SK-N-SH treated with all-trans-retinoic acid at 6 μM for 48 hours (cell line): ENCODE results near the gene ARMH3.

Experiments used
- ARNTL ChIP-seq: fragments of 450-650 bp; formaldehyde crosslinking; IDR thresholded peaks from 2 replicates; pipeline ENCODE4 v1.5.0; 2020; ENCODE audit warnings: low read depth, mild to moderate bottlenecking, moderate library complexity, borderline replicate concordance
- SNAI2 ChIP-seq: fragments of 250-450 bp; sonication (Bioruptor Pico); IDR thresholded peaks from 2 replicates; pipeline ENCODE4 v1.5.0; 2020; ENCODE audit warnings: mild to moderate bottlenecking, moderate library complexity
- TCF4 ChIP-seq: fragments of 250-450 bp; sonication (Bioruptor Pico); IDR thresholded peaks from 2 replicates; pipeline ENCODE4 v1.8.0; 2021; ENCODE audit warnings: mild to moderate bottlenecking, moderate library complexity, borderline replicate concordance
- ZNF8 ChIP-seq: fragments of 450-650 bp; formaldehyde crosslinking; IDR thresholded peaks from 2 replicates; pipeline ENCODE4 v1.5.0; 2020; ENCODE audit warnings: mild to moderate bottlenecking, moderate library complexity
- TF ChIP-seq, protein P1 (sequence below): fragments of 250-450 bp; sonication (Bioruptor Pico); IDR thresholded peaks from 2 replicates; pipeline ENCODE4 v1.5.0; 2020; ENCODE audit warnings: mild to moderate bottlenecking, moderate library complexity

DNA sequence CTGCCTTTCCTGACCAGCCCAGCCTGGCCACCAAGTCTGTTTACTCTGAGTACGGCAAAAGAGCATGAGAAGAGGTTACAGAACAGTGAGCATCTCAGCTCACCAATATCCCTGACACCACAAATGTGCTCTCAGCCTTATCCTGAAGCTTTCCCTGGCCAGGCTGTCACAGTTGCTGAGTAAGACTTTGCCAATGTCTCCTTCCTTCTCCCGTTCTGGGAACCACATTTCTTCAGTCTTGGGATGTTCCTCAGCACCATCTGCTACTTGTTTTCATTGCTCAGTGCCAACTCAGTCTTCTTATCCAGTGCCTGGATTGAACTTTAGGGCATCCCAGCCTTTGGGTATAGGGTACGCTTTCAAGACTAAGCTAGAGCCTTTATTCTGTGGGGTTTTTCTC, 205.2 kb downstream of the ARMH3 start:
- TF ChIP-seq, protein P1, sequence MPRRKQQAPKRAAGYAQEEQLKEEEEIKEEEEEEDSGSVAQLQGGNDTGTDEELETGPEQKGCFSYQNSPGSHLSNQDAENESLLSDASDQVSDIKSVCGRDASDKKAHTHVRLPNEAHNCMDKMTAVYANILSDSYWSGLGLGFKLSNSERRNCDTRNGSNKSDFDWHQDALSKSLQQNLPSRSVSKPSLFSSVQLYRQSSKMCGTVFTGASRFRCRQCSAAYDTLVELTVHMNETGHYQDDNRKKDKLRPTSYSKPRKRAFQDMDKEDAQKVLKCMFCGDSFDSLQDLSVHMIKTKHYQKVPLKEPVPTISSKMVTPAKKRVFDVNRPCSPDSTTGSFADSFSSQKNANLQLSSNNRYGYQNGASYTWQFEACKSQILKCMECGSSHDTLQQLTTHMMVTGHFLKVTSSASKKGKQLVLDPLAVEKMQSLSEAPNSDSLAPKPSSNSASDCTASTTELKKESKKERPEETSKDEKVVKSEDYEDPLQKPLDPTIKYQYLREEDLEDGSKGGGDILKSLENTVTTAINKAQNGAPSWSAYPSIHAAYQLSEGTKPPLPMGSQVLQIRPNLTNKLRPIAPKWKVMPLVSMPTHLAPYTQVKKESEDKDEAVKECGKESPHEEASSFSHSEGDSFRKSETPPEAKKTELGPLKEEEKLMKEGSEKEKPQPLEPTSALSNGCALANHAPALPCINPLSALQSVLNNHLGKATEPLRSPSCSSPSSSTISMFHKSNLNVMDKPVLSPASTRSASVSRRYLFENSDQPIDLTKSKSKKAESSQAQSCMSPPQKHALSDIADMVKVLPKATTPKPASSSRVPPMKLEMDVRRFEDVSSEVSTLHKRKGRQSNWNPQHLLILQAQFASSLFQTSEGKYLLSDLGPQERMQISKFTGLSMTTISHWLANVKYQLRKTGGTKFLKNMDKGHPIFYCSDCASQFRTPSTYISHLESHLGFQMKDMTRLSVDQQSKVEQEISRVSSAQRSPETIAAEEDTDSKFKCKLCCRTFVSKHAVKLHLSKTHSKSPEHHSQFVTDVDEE (CRISPR knock-in tag), result no peak
- no peak for TF ChIP-seq TCF4 (CRISPR knock-in tag)
- TF ChIP-seq SNAI2 (CRISPR knock-in tag), result no peak
- TF ChIP-seq ARNTL (CRISPR knock-in tag), result no peak
- no peak for TF ChIP-seq ZNF8 (CRISPR knock-in tag)
